Testis (tissue), 3 donors: ENCODE measurements around the gene SLC9A9. TPM values are rescaled to one million over a fixed set of nuclear protein-coding genes. Genes with fewer than 3 reads are reported as not detected.

Source experiments
- DNase-seq: peaks from one replicate; pipeline ENCODE4 v3.0.0-alpha.2; 2019
- H3K27ac ChIP-seq, 2 donors: fragments of 200-600 bp; sonication (generic); one replicate each; pipeline ENCODE4 v1.5.1; 2019
- H3K27me3 ChIP-seq: fragments of 200-600 bp; sonication (generic); one replicate; pipeline ENCODE4 v1.5.1; 2019
- H3K36me3 ChIP-seq: fragments of 200-600 bp; sonication (generic); one replicate; pipeline ENCODE4 v1.5.1; 2017; ENCODE audit warnings: low read depth; ENCODE audit errors: missing control alignments
- H3K4me1 ChIP-seq: fragments of 200-600 bp; sonication (generic); one replicate; pipeline ENCODE4 v1.5.1; 2019
- H3K4me3 ChIP-seq, 2 donors: fragments of 200-600 bp; sonication (generic); one replicate each; pipeline ENCODE4 v1.5.1; 2017 to 2019
- H3K9me3 ChIP-seq: fragments of 200-600 bp; sonication (generic); one replicate; pipeline ENCODE4 v1.5.1; 2017
- POLR2A ChIP-seq: fragments of 450-650 bp; IDR thresholded peaks from one replicate; pipeline ENCODE4 v1.6.1; 2017; ENCODE audit warnings: antibody characterized with exemption, mild to moderate bottlenecking, moderate library complexity
- WGBS, 2 donors: methylation state at CpG; one replicate each; pipeline ENCODE4 v1.1.5; 2018; 5-methylcytosine and 5-hydroxymethylcytosine counted together
- intact Hi-C: fragments of 100-400 bp; cut with DNase I; formaldehyde crosslinking; loops from one replicate; pipeline ENCODE4 v1.15.1; 2023; ENCODE audit warnings: low total_unique reads
- polyA plus RNA-seq: library from polyadenylated mRNA; stranded (reverse); fragments of 350-450 nt; fragmentation: Illumina TruSeq; extraction: RNeasy Lipid Tissue Mini Kit (QIAGEN cat#74804); gene quantifications from one replicate; pipeline ENCODE4 v1.2.3, GENCODE V29; 2014; ENCODE audit warnings: low read depth, low replicate concordance; ENCODE audit not compliant: insufficient read depth
- total RNA-seq, 2 donors: library from RNA; depleted of rRNA; stranded (reverse); fragments of >200 nt; gene quantifications; one replicate each; pipeline ENCODE4 v1.2.3, GENCODE V29; 2016
- TF ChIP-seq, protein P1 (sequence below), 3 experiments: fragments of 450-650 bp in 2 of 3; fragments of 200-600 bp in 1 of 3; sonication (generic) in 1 of 3; IDR thresholded peaks; one replicate each; pipeline ENCODE4 v1.5.1; 2016 to 2019; ENCODE audit warnings: antibody characterized with exemption in 3 of 3, mild to moderate bottlenecking in 2 of 3, moderate library complexity in 1 of 3

SLC9A9 gene
- total and polyA plus RNA-seq, 3 donors from 2014 or later: 2.7 to 6.6 (median 4.3) TPM

DNA sequence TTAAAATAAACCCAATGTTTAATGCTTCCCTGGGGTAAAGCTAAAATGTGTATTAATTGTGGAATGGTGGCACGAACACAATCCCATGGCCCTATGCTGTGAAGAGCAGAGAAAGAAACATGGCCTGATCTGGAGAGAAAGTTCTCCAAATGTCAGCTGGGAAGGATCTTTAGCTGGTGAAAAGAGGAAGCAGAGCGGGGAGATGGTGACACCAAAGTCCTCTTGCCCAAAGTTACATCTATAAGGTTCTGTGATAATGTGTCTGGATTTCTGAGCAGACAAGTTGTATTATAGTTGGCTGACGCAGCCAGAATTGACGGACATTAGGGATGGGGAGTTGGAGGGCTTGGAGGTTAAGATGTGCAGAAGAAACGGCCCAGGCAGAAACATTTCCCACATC, 532.5 kb downstream of the SLC9A9 start:
- Histone ChIP-seq H3K9me3 (no peaks in the 10 kb centered on the region), H3K4me3 (no peak overlapping the region), H3K4me1 (no peaks in the 10 kb centered on the region), H3K27me3 (no peaks in the 10 kb centered on the region), H3K27ac (no peak overlapping the region), H3K36me3 (no peaks in the 10 kb centered on the region)
- no peak for DNase-seq
- TF ChIP-seq, protein P1, sequence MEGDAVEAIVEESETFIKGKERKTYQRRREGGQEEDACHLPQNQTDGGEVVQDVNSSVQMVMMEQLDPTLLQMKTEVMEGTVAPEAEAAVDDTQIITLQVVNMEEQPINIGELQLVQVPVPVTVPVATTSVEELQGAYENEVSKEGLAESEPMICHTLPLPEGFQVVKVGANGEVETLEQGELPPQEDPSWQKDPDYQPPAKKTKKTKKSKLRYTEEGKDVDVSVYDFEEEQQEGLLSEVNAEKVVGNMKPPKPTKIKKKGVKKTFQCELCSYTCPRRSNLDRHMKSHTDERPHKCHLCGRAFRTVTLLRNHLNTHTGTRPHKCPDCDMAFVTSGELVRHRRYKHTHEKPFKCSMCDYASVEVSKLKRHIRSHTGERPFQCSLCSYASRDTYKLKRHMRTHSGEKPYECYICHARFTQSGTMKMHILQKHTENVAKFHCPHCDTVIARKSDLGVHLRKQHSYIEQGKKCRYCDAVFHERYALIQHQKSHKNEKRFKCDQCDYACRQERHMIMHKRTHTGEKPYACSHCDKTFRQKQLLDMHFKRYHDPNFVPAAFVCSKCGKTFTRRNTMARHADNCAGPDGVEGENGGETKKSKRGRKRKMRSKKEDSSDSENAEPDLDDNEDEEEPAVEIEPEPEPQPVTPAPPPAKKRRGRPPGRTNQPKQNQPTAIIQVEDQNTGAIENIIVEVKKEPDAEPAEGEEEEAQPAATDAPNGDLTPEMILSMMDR (IDR thresholded peaks at IDR 0.05): no peak
- TF ChIP-seq POLR2A: no peak
- 86 to 89% methylated on average over 5 of the region's 5 CpGs for WGBS, 2 donors
- intact Hi-C loops: no loop called here

- intact Hi-C loops: no loop called here
- 58 to 65% methylated on average over 9 of the region's 9 CpGs for WGBS, 2 donors
- no peak for DNase-seq
Measured at GRCh38 chr3:143314251-143315093, 533.8 kb downstream of the SLC9A9 start.

DNA sequence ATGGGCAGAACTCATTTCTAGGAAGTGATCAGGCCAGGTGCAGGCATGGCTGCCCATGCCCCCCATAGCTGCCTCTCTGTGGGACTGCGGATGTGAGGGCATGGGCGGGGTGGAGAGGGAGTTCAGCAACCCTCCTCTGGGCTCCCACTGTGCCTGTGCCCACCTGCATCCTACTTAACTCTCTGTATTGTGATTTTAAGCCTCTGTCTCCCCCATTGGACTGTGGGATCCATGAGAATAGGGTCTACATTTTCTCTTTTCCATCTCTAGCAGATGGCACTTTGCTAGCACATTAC, 534.4 kb downstream of the SLC9A9 start:
- no peak for TF ChIP-seq POLR2A
- TF ChIP-seq, protein P1 (IDR thresholded peaks at IDR 0.05): no peak
- DNase-seq: no peak
- Histone ChIP-seq H3K27ac (no peak overlapping the region), H3K36me3 (no peaks in the 10 kb centered on the region), H3K9me3 (no peaks in the 10 kb centered on the region), H3K4me3 (no peak overlapping the region), H3K4me1 (peaks cover 2% of the 10 kb centered on the region), H3K27me3 (no peaks in the 10 kb centered on the region)
- intact Hi-C loops: no loop called here
- 100% methylated on average over 2 of the region's 2 CpGs for WGBS, 2 donors

More at GRCh38 chr3:143314251-143315093, 533.8 kb downstream of the SLC9A9 start:
- Histone ChIP-seq H3K4me1 (no peaks in the 10 kb centered on the region), H3K27me3 (no peaks in the 10 kb centered on the region), H3K36me3 (no peaks in the 10 kb centered on the region), H3K27ac (no peak overlapping the region), H3K9me3 (no peaks in the 10 kb centered on the region), H3K4me3 (no peak overlapping the region)
- TF ChIP-seq, protein P1 (IDR thresholded peaks at IDR 0.05): no peak
- TF ChIP-seq POLR2A: no peak

DNA sequence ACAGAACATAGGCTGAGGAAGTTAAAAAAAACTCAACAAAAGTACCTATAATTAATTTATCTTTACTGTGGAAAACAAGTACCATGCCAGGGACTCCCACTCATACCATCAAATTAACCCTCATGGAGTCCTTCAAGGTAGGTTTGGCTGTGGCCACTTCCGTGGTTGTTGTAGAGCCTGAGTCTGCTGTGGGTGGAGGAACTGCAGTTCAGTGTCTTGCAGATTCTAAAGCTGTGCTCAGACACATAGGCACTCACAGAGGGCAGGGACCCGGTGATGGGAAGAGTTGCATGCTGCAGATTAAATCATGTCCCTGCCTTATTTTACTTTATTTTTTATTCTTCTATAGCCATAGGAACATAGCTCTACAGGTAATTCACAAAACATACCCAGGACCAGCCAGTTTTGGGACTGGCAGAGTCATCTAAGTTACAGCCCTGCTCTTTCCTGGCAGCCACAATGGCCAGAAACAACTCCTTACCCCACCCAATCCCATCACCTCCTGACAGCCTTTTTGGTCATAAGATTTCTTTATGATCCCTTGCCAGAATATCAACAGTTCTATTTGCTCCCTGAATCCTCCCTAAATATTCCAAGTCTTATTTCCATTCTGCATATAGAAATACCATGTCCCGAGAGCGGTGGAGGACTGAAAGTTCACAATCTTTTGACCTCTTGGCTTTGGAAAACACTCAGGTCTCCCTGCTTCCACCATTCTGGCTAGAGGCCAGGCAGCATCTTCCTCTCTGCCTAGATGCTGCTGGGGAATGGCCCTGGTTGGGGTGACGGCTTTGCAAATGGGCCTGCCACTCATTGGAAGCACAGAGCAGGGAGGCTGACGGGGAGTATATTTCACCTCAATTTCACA, 535.0 kb downstream of the SLC9A9 start:
- Histone ChIP-seq H3K4me3 (no peak overlapping the region), H3K9me3 (no peaks in the 10 kb centered on the region), H3K4me1 (peaks cover 3% of the 10 kb centered on the region), H3K36me3 (no peaks in the 10 kb centered on the region), H3K27me3 (no peaks in the 10 kb centered on the region), H3K27ac (no peak overlapping the region)
- TF ChIP-seq, protein P1 (IDR thresholded peaks at IDR 0.05): no peak
- TF ChIP-seq POLR2A: no peak
- 86% methylated on average over 6 of the region's 6 CpGs for WGBS, 2 donors
- no peak for DNase-seq
- intact Hi-C loops: no loop called here
